Common myeloid progenitor, CD34-positive (primary cell): ENCODE results near the gene ERMARD.

ENCODE experiments used
- CTCF ChIA-PET: fragments of 350-600 bp; sonication (Branson Sonifier 250); formaldehyde crosslinking; loops from one replicate; lab custom pipeline; 2021; ENCODE audit warnings: antibody characterized with exemption; lab: Charles Lee
- POLR2A ChIA-PET: fragments of 350-600 bp; sonication (Branson Sonifier 250); formaldehyde crosslinking; loops from one replicate; lab custom pipeline; 2021; ENCODE audit warnings: antibody characterized with exemption; lab: Charles Lee
- DNase-seq, 3 donors: peaks; one replicate each; pipeline versions ENCODE4 v3.0.0 to v3.0.0-alpha.2; 2013
- H3K27ac ChIP-seq, 2 experiments: 1 replicate in 1 of 2; 2 replicates in 1 of 2; pipeline ENCODE4 v1.7.0; 2013; ENCODE audit warnings: inconsistent platforms in 2 of 2, low read length in 2 of 2, mild to moderate bottlenecking in 2 of 2, low read depth in 1 of 2, moderate library complexity in 1 of 2; ENCODE audit not compliant: severe bottlenecking in 2 of 2, insufficient read depth in 1 of 2, poor library complexity in 1 of 2
- H3K27me3 ChIP-seq, 5 experiments: replicated peaks in 2 of 5; 1 replicate in 3 of 5; 2 replicates in 2 of 5; pipeline versions ENCODE4 v1.6.1 to v1.7.0; 2013; ENCODE audit warnings: low read length in 4 of 5, mild to moderate bottlenecking in 2 of 5, moderate library complexity in 2 of 5, inconsistent platforms in 1 of 5; ENCODE audit not compliant: insufficient read depth in 5 of 5, control insufficient read depth in 4 of 5
- H3K36me3 ChIP-seq, 4 experiments: 1 replicate in 2 of 4; 2 replicates in 2 of 4; pipeline versions ENCODE4 v1.6.1 to v1.7.0; 2013; ENCODE audit warnings: low read length in 3 of 4, control low read depth in 1 of 4, mild to moderate bottlenecking in 1 of 4; ENCODE audit not compliant: control insufficient read depth in 4 of 4, insufficient read depth in 4 of 4
- H3K4me1 ChIP-seq, 4 experiments: 1 replicate in 3 of 4; 2 replicates in 1 of 4; pipeline versions ENCODE4 v1.6.1 to v1.7.1; 2013; ENCODE audit warnings: low read length in 3 of 4, mild to moderate bottlenecking in 3 of 4, control low read depth in 1 of 4, inconsistent platforms in 1 of 4, moderate library complexity in 1 of 4; ENCODE audit not compliant: control insufficient read depth in 4 of 4, insufficient read depth in 4 of 4; ENCODE audit errors: control extremely low read depth in 1 of 4
- H3K4me3 ChIP-seq, 7 experiments: 1 replicate in 4 of 7; 2 replicates in 3 of 7; pipeline versions ENCODE4 v1.5.1 to v1.7.0; 2013; ENCODE audit warnings: mild to moderate bottlenecking in 7 of 7, low read length in 6 of 7, moderate library complexity in 6 of 7, inconsistent platforms in 2 of 7, low read depth in 2 of 7, control low read depth in 1 of 7; ENCODE audit not compliant: insufficient read depth in 4 of 7, control insufficient read depth in 1 of 7; ENCODE audit errors: extremely low read depth in 1 of 7
- H3K9me3 ChIP-seq, 5 experiments: 1 replicate in 4 of 5; 2 replicates in 1 of 5; pipeline versions ENCODE4 v1.6.1 to v1.7.1; 2013; ENCODE audit warnings: low read length in 4 of 5, mild to moderate bottlenecking in 2 of 5, inconsistent platforms in 1 of 5, low read depth in 1 of 5, moderate library complexity in 1 of 5; ENCODE audit not compliant: control insufficient read depth in 4 of 5, insufficient read depth in 2 of 5; ENCODE audit errors: control extremely low read depth in 1 of 5
- WGBS: methylation state at CpG from one replicate; pipeline ENCODE4 v1.1.5; 2013; ENCODE audit not compliant: insufficient coverage; 5-methylcytosine and 5-hydroxymethylcytosine counted together

ERMARD gene

DNA sequence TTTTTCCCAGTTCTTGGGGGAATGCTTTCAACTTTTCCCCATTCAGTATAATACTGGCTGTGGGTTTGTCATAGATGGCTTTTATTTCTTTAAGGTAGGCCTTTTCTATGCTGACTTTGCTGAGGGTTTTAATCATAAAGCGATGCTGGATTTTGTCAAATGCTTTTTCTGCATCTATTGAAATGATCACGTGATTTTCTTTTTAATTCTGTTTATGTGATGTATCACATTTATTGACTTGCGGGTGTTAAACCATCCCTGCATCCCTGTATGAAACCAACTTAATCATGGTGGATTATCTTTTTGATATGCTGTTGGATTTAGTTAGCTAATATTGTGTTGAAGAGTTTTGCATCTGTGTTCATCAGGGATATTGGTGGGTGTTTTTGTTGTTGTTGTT is 65.6 kb downstream of the ERMARD start:
- CTCF ChIA-PET: interaction anchor here (1.5 kb wide), 1 partner anchor 14 kb away, joined by 4 read pairs; no protein-coding TSS in a partner anchor
- Histone ChIP-seq H3K27ac (no peak overlapping the region), H3K4me1 (no peaks in the 10 kb centered on the region), H3K4me3 (no peak overlapping the region), H3K36me3 (no peaks in the 10 kb centered on the region), H3K9me3 (peaks cover 0 to 19% (median 4%) of the 10 kb centered on the region in 5 experiments), H3K27me3 (peaks cover 0 to 5% (median 3%) of the 10 kb centered on the region in 5 experiments)
- POLR2A ChIA-PET: no interaction called here
- DNase-seq: no peak
- WGBS: 63% methylated on average over 3 of the region's 3 CpGs

DNA sequence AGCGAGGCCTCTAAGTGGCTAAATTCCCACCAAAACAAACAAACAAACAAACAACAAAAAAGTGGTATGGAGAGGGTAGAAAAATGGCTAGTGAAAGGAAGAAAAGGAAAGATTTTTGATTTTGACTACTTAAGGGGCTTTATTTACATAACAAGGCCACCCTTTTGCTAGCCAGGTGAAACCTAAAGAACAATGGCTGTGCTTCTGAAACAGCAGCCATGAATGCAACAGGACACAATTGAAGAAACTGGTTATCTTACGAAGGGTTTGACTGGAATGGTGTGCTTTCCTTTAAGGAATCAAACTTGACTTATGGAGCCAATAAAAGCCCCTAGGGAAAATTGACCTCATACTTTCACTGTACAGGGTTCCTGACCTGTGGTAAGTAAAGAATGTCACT is 68.9 kb downstream of the ERMARD start:
- no peak overlapping the region for H3K4me3 ChIP-seq
- H3K4me1 ChIP-seq: no peaks in the 10 kb centered on the region
- ChIA-PET POLR2A (no interaction called here), CTCF (interaction anchor here (1.1 kb wide), 1 partner anchor 31 kb away, joined by 3 read pairs; no protein-coding TSS in a partner anchor)
- H3K27ac ChIP-seq: no peak overlapping the region
- DNase-seq: no peak
- H3K27me3 ChIP-seq: peaks cover 0 to 9% (median 3%) of the 10 kb centered on the region in 5 experiments
- no peaks in the 10 kb centered on the region for H3K36me3 ChIP-seq
- no CpG with 5 or more reads among the region's 2 CpGs for WGBS
- peaks cover 0 to 6% (median 0%) of the 10 kb centered on the region in 5 experiments for H3K9me3 ChIP-seq

DNA sequence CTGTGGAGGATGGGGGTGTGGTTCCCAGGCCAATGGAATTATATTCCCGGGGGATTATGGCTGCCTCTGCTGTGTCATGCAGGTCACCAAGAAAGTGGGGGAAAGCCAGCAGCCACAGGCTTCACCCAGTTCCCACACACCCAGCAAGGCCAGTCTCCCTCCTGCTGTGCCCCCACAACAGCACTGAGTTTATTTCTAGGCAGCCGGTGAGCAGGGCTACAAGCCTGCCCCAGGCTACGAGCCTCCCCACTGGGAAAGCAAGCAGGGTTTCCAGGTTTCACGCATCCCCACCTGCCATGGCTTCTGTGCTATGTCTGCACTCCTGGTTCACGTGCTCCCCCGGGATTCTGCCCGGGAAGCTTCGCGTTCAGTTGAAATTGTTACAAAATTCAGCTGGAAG is 72.6 kb downstream of the ERMARD start:
- Histone ChIP-seq H3K27me3 (peaks cover 0 to 9% (median 3%) of the 10 kb centered on the region in 5 experiments), H3K36me3 (no peaks in the 10 kb centered on the region), H3K9me3 (peaks cover 0 to 7% (median 0%) of the 10 kb centered on the region in 5 experiments), H3K4me1 (no peaks in the 10 kb centered on the region), H3K27ac (no peak overlapping the region), H3K4me3 (no peak overlapping the region)
- ChIA-PET POLR2A (no interaction called here), CTCF (no interaction called here)
- WGBS: 86% methylated on average over 8 of the region's 9 CpGs
- no peak for DNase-seq

DNA sequence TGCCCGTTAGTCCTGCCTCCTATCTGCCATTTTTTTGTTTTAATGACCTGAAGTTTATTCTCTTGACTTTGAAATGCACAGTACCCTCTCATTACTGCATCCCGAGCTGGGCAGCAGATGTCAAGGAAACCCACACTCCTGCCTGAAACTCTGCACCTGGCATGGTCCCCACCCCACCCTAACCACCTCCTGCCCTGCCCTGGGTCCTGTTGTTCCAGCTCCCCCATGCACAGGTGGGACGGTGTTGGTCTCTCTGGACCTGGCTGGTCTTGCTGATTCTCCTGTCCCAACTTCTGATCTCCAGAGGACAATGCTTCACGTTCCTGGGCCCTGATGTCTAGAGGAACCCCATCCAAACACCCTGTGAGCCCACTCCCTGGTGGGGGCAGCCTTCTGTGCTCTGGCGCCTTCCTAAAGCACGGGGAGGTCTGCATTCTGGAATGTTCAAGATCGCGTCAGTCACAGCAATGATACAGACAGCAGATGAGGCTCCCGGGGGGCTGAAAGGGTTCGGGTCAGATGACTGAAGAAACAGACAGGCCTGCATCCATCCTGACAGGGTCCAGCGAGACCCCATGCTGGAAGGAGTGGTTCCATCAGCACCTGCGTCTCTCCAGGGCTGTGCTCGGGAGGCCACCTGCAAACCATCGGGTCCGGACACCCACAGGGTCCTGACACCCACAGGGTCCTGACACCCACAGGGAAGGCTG is 73.6 kb downstream of the ERMARD start:
- Histone ChIP-seq H3K27ac (no peak overlapping the region), H3K4me1 (no peaks in the 10 kb centered on the region), H3K4me3 (no peak overlapping the region), H3K9me3 (peaks cover 0 to 7% (median 0%) of the 10 kb centered on the region in 5 experiments), H3K27me3 (peaks cover 0 to 9% (median 3%) of the 10 kb centered on the region in 5 experiments), H3K36me3 (no peaks in the 10 kb centered on the region)
- POLR2A ChIA-PET: interaction anchor here (0.6 kb wide), 1 partner anchor 27 kb away, joined by 3 read pairs; no protein-coding TSS in a partner anchor
- no peak for DNase-seq
- CTCF ChIA-PET: no interaction called here
- WGBS: over 99% methylated on average over 12 of the region's 15 CpGs

DNA sequence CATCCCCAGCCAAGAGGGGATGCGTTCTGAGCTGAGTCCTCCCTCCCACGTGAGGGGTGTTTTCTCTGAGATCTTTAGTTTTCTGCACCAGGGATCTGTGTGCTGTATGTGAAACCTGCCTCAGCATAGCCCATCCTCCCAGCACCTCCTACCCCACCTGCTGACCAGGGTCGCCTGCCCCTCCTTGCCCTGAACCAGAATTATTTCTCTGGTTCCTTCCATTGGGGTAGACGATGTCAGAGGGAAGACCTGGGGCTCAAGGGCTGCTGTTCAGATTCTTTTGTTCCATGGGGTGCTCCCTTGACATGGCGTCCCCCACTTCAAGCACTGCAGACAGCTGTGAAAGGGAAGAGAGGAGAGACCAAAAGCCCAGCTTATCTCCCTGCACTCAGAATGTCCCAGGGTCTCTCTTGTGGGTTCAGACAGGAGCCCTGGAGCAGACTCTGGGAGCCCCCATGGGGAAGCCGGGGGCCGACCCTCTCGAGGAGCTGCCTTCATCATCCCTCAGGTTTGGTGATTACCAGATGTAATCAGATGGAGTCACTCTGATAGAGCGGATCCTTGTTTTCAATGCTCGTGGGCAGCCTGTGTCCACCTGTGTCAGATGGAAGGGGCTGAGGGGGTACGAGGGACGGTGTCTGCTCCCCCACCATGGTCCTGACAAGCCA is 74.3 kb downstream of the ERMARD start:
- H3K4me1 ChIP-seq: no peaks in the 10 kb centered on the region
- no peak overlapping the region for H3K4me3 ChIP-seq
- CTCF ChIA-PET: no interaction called here
- peaks cover 0 to 9% (median 4%) of the 10 kb centered on the region in 5 experiments for H3K27me3 ChIP-seq
- H3K9me3 ChIP-seq: peaks cover 0 to 7% (median 0%) of the 10 kb centered on the region in 5 experiments
- no peak for DNase-seq
- H3K36me3 ChIP-seq: no peaks in the 10 kb centered on the region
- 93% methylated on average over 8 of the region's 12 CpGs for WGBS
- no peak overlapping the region for H3K27ac ChIP-seq
- POLR2A ChIA-PET: interaction anchor here (0.6 kb wide), 1 partner anchor 27 kb away, joined by 3 read pairs; no protein-coding TSS in a partner anchor

DNA sequence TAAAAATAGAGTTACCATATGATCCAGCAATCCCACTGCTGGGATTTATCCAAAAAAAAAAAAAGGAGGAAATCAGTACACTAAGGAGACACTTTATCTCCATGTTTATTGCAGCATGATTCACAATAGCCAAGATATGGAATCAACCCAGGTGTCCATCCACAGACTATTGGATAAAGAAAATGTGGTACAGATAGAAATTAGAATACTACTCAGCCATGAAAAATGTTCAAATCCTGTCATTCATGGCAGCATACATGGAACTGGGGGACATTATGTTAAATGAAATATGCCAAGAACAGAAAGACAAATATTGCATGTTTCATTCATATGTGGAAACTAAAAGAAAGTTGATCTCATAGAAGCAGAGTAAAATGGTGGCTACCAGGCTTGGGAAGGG is 75.3 kb downstream of the ERMARD start:
- peaks cover 0 to 17% (median 8%) of the 10 kb centered on the region in 5 experiments for H3K27me3 ChIP-seq
- H3K4me1 ChIP-seq: no peaks in the 10 kb centered on the region
- no peak overlapping the region for H3K4me3 ChIP-seq
- CTCF ChIA-PET: no interaction called here
- no peaks in the 10 kb centered on the region for H3K36me3 ChIP-seq
- POLR2A ChIA-PET: no interaction called here
- H3K9me3 ChIP-seq: peaks cover 0 to 7% (median 0%) of the 10 kb centered on the region in 5 experiments
- H3K27ac ChIP-seq: no peak overlapping the region
- DNase-seq: no peak

DNA sequence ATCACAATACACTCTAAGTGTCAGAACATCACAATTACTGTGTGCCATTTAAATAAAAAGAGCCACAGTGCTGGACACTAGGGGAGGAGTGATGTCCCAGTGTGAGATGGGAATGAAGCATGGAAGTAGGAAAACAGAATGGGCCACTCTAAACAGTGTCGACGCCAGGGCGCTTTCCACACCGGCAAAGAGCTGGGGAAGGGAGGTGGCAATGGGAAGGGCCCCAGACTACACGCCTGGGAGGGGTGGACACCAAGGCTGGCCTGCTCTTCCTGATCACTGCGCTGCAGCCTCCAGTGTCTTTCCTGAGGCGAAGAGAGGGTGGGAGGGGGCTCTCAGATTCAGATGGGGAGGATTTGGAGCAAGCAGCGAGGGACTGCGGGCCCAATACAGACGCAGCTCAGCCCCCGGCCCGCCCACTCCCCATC is 75.9 kb downstream of the ERMARD start:
- no peak for DNase-seq
- Histone ChIP-seq H3K9me3 (peaks cover 0 to 7% (median 0%) of the 10 kb centered on the region in 5 experiments), H3K27ac (no peak overlapping the region), H3K36me3 (no peaks in the 10 kb centered on the region), H3K27me3 (peaks cover 0 to 15% (median 8%) of the 10 kb centered on the region in 5 experiments), H3K4me3 (no peak overlapping the region), H3K4me1 (peaks cover 0 to 1% (median 0%) of the 10 kb centered on the region in 4 experiments)
- WGBS: 63% methylated on average over 7 of the region's 12 CpGs
- ChIA-PET CTCF (interaction anchor here (2.1 kb wide), 1 partner anchor 23 kb away, joined by 7 read pairs; no protein-coding TSS in a partner anchor), POLR2A (no interaction called here)
